HG02798 (cell line): Measurements from ENCODE around the gene THOP1.

ENCODE experiments used
- ATAC-seq: cut with Tn5 transposase; IDR thresholded peaks from one replicate; pipeline ENCODE4 v1.9.1; 2021; ENCODE audit warnings: mild to moderate bottlenecking; ENCODE audit not compliant: unreplicated experiment, poor library complexity

Gene THOP1

GRCh38 chr19:2846180-2846894, 61.0 kb downstream of the THOP1 start:
- no peak for ATAC-seq

- ATAC-seq: no peak
Measured at GRCh38 chr19:2847507-2847906, 62.2 kb downstream of the THOP1 start.

GRCh38 chr19:2848616-2849015, 63.3 kb downstream of the THOP1 start:
- no peak for ATAC-seq

GRCh38 chr19:2850256-2850925, 65.1 kb downstream of the THOP1 start:
- ATAC-seq: no peak

- no peak for ATAC-seq
Measured at GRCh38 chr19:2852598-2852997, 67.3 kb downstream of the THOP1 start.

GRCh38 chr19:2853015-2853606, 67.8 kb downstream of the THOP1 start:
- ATAC-seq: no peak

GRCh38 chr19:2854849-2855248, 69.5 kb downstream of the THOP1 start:
- no peak for ATAC-seq

GRCh38 chr19:2856457-2857050, 71.3 kb downstream of the THOP1 start:
- ATAC-seq: no peak

GRCh38 chr19:2858864-2859263, 73.6 kb downstream of the THOP1 start:
- ATAC-seq: no peak

- ATAC-seq: no peak
Measured at GRCh38 chr19:2863816-2864215, 78.5 kb downstream of the THOP1 start.
